Keratinocyte (primary cell): ENCODE results near the gene DDX5. TPM values are rescaled to one million over a fixed set of nuclear protein-coding genes. Genes with fewer than 3 reads are reported as not detected.

Experiments used
- DNase-seq: peaks from one replicate; pipeline ENCODE4 v3.0.0-alpha.2; 2011; ENCODE audit warnings: low read depth, missing footprints, low spot score
- FAIRE-seq: peaks from 2 replicates; lab custom pipeline; 2011; peaks lifted over from hg19 to GRCh38; lab: Jason Lieb, UNC
- H2AFZ ChIP-seq: 2 replicates; pipeline ENCODE4 v1.6.0; 2012; ENCODE audit warnings: low read length, control low read depth, inconsistent platforms; ENCODE audit not compliant: control insufficient read depth
- H3K27ac ChIP-seq: 2 replicates; pipeline ENCODE4 v1.5.1; 2011; ENCODE audit warnings: low read length; ENCODE audit not compliant: control insufficient read depth, insufficient read depth
- H3K27me3 ChIP-seq: 3 replicates; pipeline ENCODE4 v1.6.0; 2011; ENCODE audit warnings: low read length; ENCODE audit not compliant: control insufficient read depth, insufficient read depth; ENCODE audit errors: extremely low read depth
- H3K36me3 ChIP-seq, 2 experiments: 2 replicates in 1 of 2; 3 replicates in 1 of 2; pipeline ENCODE4 v1.5.1; 2011; ENCODE audit warnings: low read length in 2 of 2, mild to moderate bottlenecking in 1 of 2; ENCODE audit not compliant: control insufficient read depth in 2 of 2, insufficient read depth in 2 of 2; ENCODE audit errors: extremely low read depth in 1 of 2
- H3K4me1 ChIP-seq: 3 replicates; pipeline ENCODE4 v1.5.1; 2011; ENCODE audit warnings: low read length; ENCODE audit not compliant: control insufficient read depth, insufficient read depth; ENCODE audit errors: extremely low read depth
- H3K4me2 ChIP-seq: 3 replicates; pipeline ENCODE4 v1.6.0; 2011; ENCODE audit warnings: low read depth, low read length; ENCODE audit not compliant: control insufficient read depth, insufficient read depth; ENCODE audit errors: extremely low read depth
- H3K4me3 ChIP-seq, 3 experiments: fragments of 200-600 bp in 1 of 3; sonication (generic) in 1 of 3; 2 replicates in 2 of 3; 3 replicates in 1 of 3; pipeline ENCODE4 v1.5.1; 2011 to 2016; ENCODE audit warnings: low read length in 3 of 3, mild to moderate bottlenecking in 3 of 3, control low read depth in 2 of 3, inconsistent platforms in 1 of 3, low read depth in 1 of 3, mixed read lengths in 1 of 3, mixed run types in 1 of 3, moderate library complexity in 1 of 3; ENCODE audit not compliant: control insufficient read depth in 2 of 3, insufficient read depth in 2 of 3; ENCODE audit errors: extremely low read depth in 1 of 3
- H3K79me2 ChIP-seq: 2 replicates; pipeline ENCODE4 v1.6.0; 2012; ENCODE audit warnings: low read length; ENCODE audit not compliant: control insufficient read depth, insufficient read depth
- H3K9ac ChIP-seq: 3 replicates; pipeline ENCODE4 v1.6.0; 2011; ENCODE audit warnings: low read length; ENCODE audit not compliant: control insufficient read depth, insufficient read depth; ENCODE audit errors: extremely low read depth
- H3K9me1 ChIP-seq: 3 replicates; pipeline ENCODE4 v1.6.0; 2011; ENCODE audit warnings: low read length; ENCODE audit not compliant: control insufficient read depth, insufficient read depth; ENCODE audit errors: extremely low read depth
- H3K9me3 ChIP-seq: 2 replicates; pipeline ENCODE4 v1.5.1; 2012; ENCODE audit warnings: low read depth, low read length; ENCODE audit not compliant: control insufficient read depth
- H4K20me1 ChIP-seq: 3 replicates; pipeline ENCODE4 v1.6.0; 2011; ENCODE audit warnings: low read length; ENCODE audit not compliant: control insufficient read depth, insufficient read depth; ENCODE audit errors: extremely low read depth
- CTCF ChIP-seq, 3 experiments: IDR thresholded peaks in 1 of 3; conservative IDR thresholded peaks in 1 of 3; optimal IDR thresholded peaks in 1 of 3; 2 replicates in 2 of 3; 3 replicates in 1 of 3; pipeline versions ENCODE3 to v1.5.1; 2011; ENCODE audit warnings: low read length in 3 of 3, mild to moderate bottlenecking in 3 of 3, moderate library complexity in 2 of 3, control low read depth in 1 of 3, inconsistent platforms in 1 of 3; ENCODE audit not compliant: insufficient read depth in 2 of 3; ENCODE audit errors: extremely low read depth in 1 of 3
- EZH2 ChIP-seq: IDR thresholded peaks from one replicate; pipeline ENCODE4 v1.6.1; 2012; ENCODE audit warnings: inconsistent platforms, mild to moderate bottlenecking, low read length, moderate library complexity
- dilution Hi-C: fragments of 300-500 bp; cut with MboI; formaldehyde crosslinking; loops from one replicate; pipeline ENCODE4 v1.7.0; 2020; ENCODE audit warnings: low sequenced_read_pairs; ENCODE audit not compliant: extremely low pct_ligation_motif_present
- polyA plus RNA-seq, 5 experiments: library from polyadenylated mRNA; depleted of rRNA in 3 of 5; stranded (reverse) in 3 of 5; stranded (forward) in 1 of 5; unstranded in 1 of 5; fragments of >200 nt; gene quantifications; 1 replicate in 1 of 5; 2 replicates in 3 of 5; 3 replicates in 1 of 5; pipeline versions ENCODE4 v1.2.1 to v1.2.3, GENCODE V29; 2011 to 2012; ENCODE audit warnings: missing spikeins in 2 of 5, low read depth in 1 of 5, low replicate concordance in 1 of 5

DDX5 gene
- polyA plus RNA-seq, 1 donor (not counting 4 experiments of a cell fraction or from before 2014, with no cell fraction given) = 793 TPM

GRCh38 chr17:64529221-64529620 lies 23.1 kb upstream of the DDX5 start:
- H3K4me3 ChIP-seq = no peak overlapping the region
- dilution Hi-C loops = no loop called here
- no peak for TF ChIP-seq EZH2
- TF ChIP-seq CTCF (optimal IDR thresholded peaks at IDR 0.05 in 1 of 3, IDR thresholded peaks at IDR 0.05 in 1 of 3, conservative IDR thresholded peaks at IDR 0.05 in 1 of 3; ENCODE audit: extremely low read depth in 1 of 3, insufficient read depth in 2 of 3, low read length in 3 of 3) = no peak
- H3K9me1 ChIP-seq = no peaks in the 10 kb centered on the region
- no peaks in the 10 kb centered on the region for H4K20me1 ChIP-seq
- peaks cover 21 to 42% of the 10 kb centered on the region in 2 experiments for H3K36me3 ChIP-seq
- H3K27me3 ChIP-seq = no peaks in the 10 kb centered on the region
- H3K9me3 ChIP-seq = no peaks in the 10 kb centered on the region
- H3K27ac ChIP-seq = no peak overlapping the region
- no peak for FAIRE-seq
- no peak overlapping the region for H2AFZ ChIP-seq
- H3K4me1 ChIP-seq = no peaks in the 10 kb centered on the region
- H3K4me2 ChIP-seq = no peak overlapping the region
- no peaks in the 10 kb centered on the region for H3K79me2 ChIP-seq
- DNase-seq = no peak
- no peak overlapping the region for H3K9ac ChIP-seq

- H3K9me1 ChIP-seq = no peaks in the 10 kb centered on the region
- H3K9ac ChIP-seq = no peak overlapping the region
- H3K36me3 ChIP-seq = peaks cover 24 to 41% of the 10 kb centered on the region in 2 experiments
- no peaks in the 10 kb centered on the region for H3K4me1 ChIP-seq
- DNase-seq (no peak), FAIRE-seq (no peak)
- no peak overlapping the region for H3K4me2 ChIP-seq
- H3K27me3 ChIP-seq = no peaks in the 10 kb centered on the region
- H3K4me3 ChIP-seq = no peak overlapping the region
- dilution Hi-C loops = no loop called here
- H3K79me2 ChIP-seq = no peaks in the 10 kb centered on the region
- no peaks in the 10 kb centered on the region for H4K20me1 ChIP-seq
- H2AFZ ChIP-seq = no peak overlapping the region
- no peak overlapping the region for H3K27ac ChIP-seq
- TF ChIP-seq CTCF (optimal IDR thresholded peaks at IDR 0.05 in 1 of 3, IDR thresholded peaks at IDR 0.05 in 1 of 3, conservative IDR thresholded peaks at IDR 0.05 in 1 of 3; ENCODE audit: extremely low read depth in 1 of 3, insufficient read depth in 2 of 3, low read length in 3 of 3) (no peak), EZH2 (no peak)
- no peaks in the 10 kb centered on the region for H3K9me3 ChIP-seq
Observed at GRCh38 chr17:64527914-64528313, 21.8 kb upstream of the DDX5 start.
